ENCODE measurements around the gene ADAMTS17.

DNA sequence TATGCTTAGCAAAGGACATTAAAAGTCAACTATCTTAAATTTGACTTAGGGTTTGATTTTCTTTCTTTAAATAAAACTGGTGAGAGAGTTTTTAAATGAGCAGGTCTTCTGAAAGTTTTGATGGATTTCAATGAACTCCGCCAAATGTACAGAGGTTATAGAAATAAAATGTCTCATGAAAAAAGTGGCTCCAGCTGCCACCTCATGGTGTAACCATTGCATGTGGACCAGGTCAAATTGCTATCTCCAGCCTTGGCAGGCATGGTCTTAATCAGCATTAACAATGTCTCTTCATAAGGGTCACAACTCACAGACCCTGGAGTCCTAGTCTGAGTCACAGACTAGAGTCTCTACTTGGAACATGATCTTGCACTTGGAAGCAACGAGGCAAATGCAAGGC is 182.3 kb downstream of the ADAMTS17 start:
- TF ChIP-seq EP300 (IDR thresholded peaks at IDR 0.05; ENCODE audit: low read depth) (no peak), POLR2AphosphoS5 (IDR thresholded peaks at IDR 0.05) (no peak)
- TF ChIP-seq, protein P1, sequence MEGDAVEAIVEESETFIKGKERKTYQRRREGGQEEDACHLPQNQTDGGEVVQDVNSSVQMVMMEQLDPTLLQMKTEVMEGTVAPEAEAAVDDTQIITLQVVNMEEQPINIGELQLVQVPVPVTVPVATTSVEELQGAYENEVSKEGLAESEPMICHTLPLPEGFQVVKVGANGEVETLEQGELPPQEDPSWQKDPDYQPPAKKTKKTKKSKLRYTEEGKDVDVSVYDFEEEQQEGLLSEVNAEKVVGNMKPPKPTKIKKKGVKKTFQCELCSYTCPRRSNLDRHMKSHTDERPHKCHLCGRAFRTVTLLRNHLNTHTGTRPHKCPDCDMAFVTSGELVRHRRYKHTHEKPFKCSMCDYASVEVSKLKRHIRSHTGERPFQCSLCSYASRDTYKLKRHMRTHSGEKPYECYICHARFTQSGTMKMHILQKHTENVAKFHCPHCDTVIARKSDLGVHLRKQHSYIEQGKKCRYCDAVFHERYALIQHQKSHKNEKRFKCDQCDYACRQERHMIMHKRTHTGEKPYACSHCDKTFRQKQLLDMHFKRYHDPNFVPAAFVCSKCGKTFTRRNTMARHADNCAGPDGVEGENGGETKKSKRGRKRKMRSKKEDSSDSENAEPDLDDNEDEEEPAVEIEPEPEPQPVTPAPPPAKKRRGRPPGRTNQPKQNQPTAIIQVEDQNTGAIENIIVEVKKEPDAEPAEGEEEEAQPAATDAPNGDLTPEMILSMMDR (IDR thresholded peaks at IDR 0.05): no peak
